HG02588 (cell line): ENCODE data around the gene SMARCC1.
"Not testable (repeated sequence)": the region's sequence is repeated elsewhere in the genome, so short reads cannot be mapped to it uniquely, and the experiment has no call there.

Experiments
- ATAC-seq: cut with Tn5 transposase; IDR thresholded peaks from one replicate; pipeline ENCODE4 v1.9.1; 2021; ENCODE audit warnings: mild to moderate bottlenecking, moderate library complexity; ENCODE audit not compliant: unreplicated experiment

The SMARCC1 gene

GRCh38 chr3:47781685-47782445 is at the start of gene SMARCC1:
Gene SMARCC1 (minus strand): TSS chr3:47781893. CDS start chr3:47781797, 96 bp downstream.
- peak; percentile 77 for ATAC-seq

GRCh38 chr3:47829482-47829881 is 47.8 kb upstream of the SMARCC1 start:
- not testable (repeated sequence) for ATAC-seq

- no peak for ATAC-seq
These were observed 43.9 kb upstream of the SMARCC1 start for GRCh38 chr3:47825590-47825989.

- peak; percentile 94 for ATAC-seq
These were observed 43.1 kb upstream of the SMARCC1 start for GRCh38 chr3:47824541-47825473.

- ATAC-seq = no peak
These were observed 35.9 kb upstream of the SMARCC1 start for GRCh38 chr3:47817609-47818008.

- no peak for ATAC-seq
These were observed 32.0 kb upstream of the SMARCC1 start for GRCh38 chr3:47813551-47814177.

GRCh38 chr3:47804577-47804976 is 22.9 kb upstream of the SMARCC1 start:
- no peak for ATAC-seq

GRCh38 chr3:47803480-47804025 is 21.9 kb upstream of the SMARCC1 start:
- ATAC-seq = no peak

- peak; percentile 85 for ATAC-seq
These were observed 21.2 kb upstream of the SMARCC1 start, which contains the start of gene DHX30 for GRCh38 chr3:47802734-47803479. Gene DHX30 (plus strand): TSS chr3:47803138. CDS start chr3:47810684, 7,546 bp downstream.

- ATAC-seq = no peak
These were observed 18.0 kb upstream of the SMARCC1 start for GRCh38 chr3:47799733-47800132.

GRCh38 chr3:47794544-47794943 is 12.9 kb upstream of the SMARCC1 start:
- no peak for ATAC-seq

GRCh38 chr3:47792699-47793098 is 11.0 kb upstream of the SMARCC1 start:
- no peak for ATAC-seq

- no peak for ATAC-seq
These were observed 9.6 kb upstream of the SMARCC1 start for GRCh38 chr3:47791193-47791855.

GRCh38 chr3:47783673-47784072 is 2.0 kb upstream of the SMARCC1 start:
- no peak for ATAC-seq

- no peak for ATAC-seq
These were observed 984 bp upstream of the SMARCC1 start for GRCh38 chr3:47782446-47783308.

GRCh38 chr3:47780741-47781684 is 680 bp downstream of the SMARCC1 start:
- peak; percentile 34 for ATAC-seq

GRCh38 chr3:47778746-47779145 is 2.9 kb downstream of the SMARCC1 start:
- no peak for ATAC-seq

GRCh38 chr3:47772788-47773187 is 8.9 kb downstream of the SMARCC1 start:
- ATAC-seq = no peak
